Trophoblast cell (in vitro differentiated cells and primary cell): ENCODE data around the gene GUF1.

Experiments used
- DNase-seq, 2 donors: peaks; one replicate each; pipeline ENCODE4 v3.0.0-alpha.2; 2016
- H2AFZ ChIP-seq: 2 replicates; pipeline ENCODE4 v1.6.1; 2013; ENCODE audit warnings: low read length, moderate library complexity, mild to moderate bottlenecking; ENCODE audit not compliant: insufficient read depth, poor library complexity
- H2AK5ac ChIP-seq: 2 replicates; pipeline ENCODE4 v1.6.1; 2013; ENCODE audit warnings: mild to moderate bottlenecking, low read length
- H2BK120ac ChIP-seq: 2 replicates; pipeline ENCODE4 v1.6.1; 2013; ENCODE audit warnings: low read length, mild to moderate bottlenecking, moderate library complexity; ENCODE audit not compliant: insufficient read depth, poor library complexity
- H2BK12ac ChIP-seq: 2 replicates; pipeline ENCODE4 v1.6.1; 2013; ENCODE audit warnings: mild to moderate bottlenecking, low read length, moderate library complexity
- H2BK5ac ChIP-seq: 2 replicates; pipeline ENCODE4 v1.6.1; 2013; ENCODE audit warnings: low read length, low read depth, moderate library complexity, mild to moderate bottlenecking; ENCODE audit not compliant: poor library complexity
- H3K14ac ChIP-seq: 2 replicates; pipeline ENCODE4 v1.6.1; 2013; ENCODE audit warnings: mild to moderate bottlenecking, low read length
- H3K18ac ChIP-seq: 2 replicates; pipeline ENCODE4 v1.6.1; 2013; ENCODE audit warnings: mild to moderate bottlenecking, low read length
- H3K23ac ChIP-seq: 2 replicates; pipeline ENCODE4 v1.6.1; 2013; ENCODE audit warnings: low read length
- H3K27ac ChIP-seq: 2 replicates; pipeline ENCODE4 v1.5.1; 2013; ENCODE audit warnings: low read depth, mild to moderate bottlenecking, inconsistent platforms, low read length, moderate library complexity
- H3K27me3 ChIP-seq: 2 replicates; pipeline ENCODE4 v1.6.1; 2013; ENCODE audit warnings: inconsistent platforms, mild to moderate bottlenecking, low read length, moderate library complexity; ENCODE audit not compliant: insufficient read depth
- H3K36me3 ChIP-seq, 2 experiments: 1 replicate in 1 of 2; 2 replicates in 1 of 2; pipeline ENCODE4 v1.6.1; 2013; ENCODE audit warnings: low read length in 2 of 2, mild to moderate bottlenecking in 2 of 2, moderate library complexity in 1 of 2; ENCODE audit not compliant: insufficient read depth in 2 of 2, control insufficient read depth in 1 of 2
- H3K4ac ChIP-seq: 2 replicates; pipeline ENCODE4 v1.6.1; 2013; ENCODE audit warnings: low read depth, mild to moderate bottlenecking, low read length, moderate library complexity
- H3K4me1 ChIP-seq, 2 experiments: 1 replicate in 1 of 2; 2 replicates in 1 of 2; pipeline ENCODE4 v1.6.1; 2013; ENCODE audit warnings: low read length in 2 of 2, mild to moderate bottlenecking in 2 of 2, moderate library complexity in 1 of 2; ENCODE audit not compliant: insufficient read depth in 2 of 2, control insufficient read depth in 1 of 2
- H3K4me2 ChIP-seq: 2 replicates; pipeline ENCODE4 v1.6.1; 2013; ENCODE audit warnings: inconsistent platforms, mild to moderate bottlenecking, low read length, moderate library complexity
- H3K4me3 ChIP-seq: 2 replicates; pipeline ENCODE4 v1.5.1; 2013; ENCODE audit warnings: mild to moderate bottlenecking, low read depth, low read length, inconsistent platforms
- H3K79me1 ChIP-seq: one replicate; pipeline ENCODE4 v1.6.1; 2013; ENCODE audit warnings: low read length
- H3K79me2 ChIP-seq: 2 replicates; pipeline ENCODE4 v1.6.1; 2013; ENCODE audit warnings: low read length, mild to moderate bottlenecking; ENCODE audit not compliant: control insufficient read depth, insufficient read depth, poor library complexity
- H3K9ac ChIP-seq: 2 replicates; pipeline ENCODE4 v1.6.1; 2013; ENCODE audit warnings: mild to moderate bottlenecking, low read length
- H3K9me3 ChIP-seq: 2 replicates; pipeline ENCODE4 v1.6.1; 2013; ENCODE audit warnings: low read depth, mild to moderate bottlenecking, control low read depth, inconsistent platforms, low read length; ENCODE audit not compliant: insufficient read depth
- H4K12ac ChIP-seq: 2 replicates; pipeline ENCODE4 v1.6.1; 2013; ENCODE audit warnings: low read depth, mild to moderate bottlenecking, low read length, moderate library complexity
- H4K8ac ChIP-seq: 2 replicates; pipeline ENCODE4 v1.6.1; 2013; ENCODE audit warnings: low read depth, mild to moderate bottlenecking, low read length, moderate library complexity
- H4K91ac ChIP-seq: one replicate; pipeline ENCODE4 v1.6.1; 2013; ENCODE audit warnings: low read depth, mild to moderate bottlenecking, low read length, moderate library complexity
- whole genome bisulfite sequencing: extraction: QIAGEN DNeasy Blood & Tissue Kit; methylation state at CpG from one replicate; pipeline ENCODE4 v1.1.7; 2013; ENCODE audit warnings: missing lambda C conversion rate; ENCODE audit not compliant: insufficient read length, insufficient coverage; ENCODE audit errors: extremely low coverage; 5-methylcytosine and 5-hydroxymethylcytosine counted together

Gene GUF1

DNA sequence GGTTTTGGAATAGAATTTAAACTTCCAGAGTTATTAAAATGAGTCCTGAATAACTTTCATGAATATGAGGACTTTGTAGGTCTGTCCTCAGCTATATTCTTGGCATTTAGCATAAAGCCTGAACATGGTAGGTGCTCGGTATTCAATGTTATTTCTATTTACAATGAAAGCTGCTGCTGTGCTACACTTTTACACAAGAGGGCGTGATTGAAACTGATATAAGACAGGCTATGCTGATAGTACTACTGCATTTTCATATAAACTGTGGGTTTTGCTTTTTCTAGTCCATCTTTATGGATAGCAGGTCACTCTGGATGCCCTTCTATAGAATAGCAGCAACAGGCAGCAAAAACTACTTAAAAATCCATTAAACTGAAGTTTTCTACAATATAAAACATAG is 60.4 kb downstream of the GUF1 start:
- H3K36me3 ChIP-seq: no peaks in the 10 kb centered on the region
- no peak overlapping the region for H3K18ac ChIP-seq
- no peak overlapping the region for H4K8ac ChIP-seq
- no peaks in the 10 kb centered on the region for H3K9me3 ChIP-seq
- no peak overlapping the region for H3K4ac ChIP-seq
- no peak overlapping the region for H2BK120ac ChIP-seq
- H3K4me2 ChIP-seq: no peak overlapping the region
- H3K27me3 ChIP-seq: no peaks in the 10 kb centered on the region
- no peak overlapping the region for H2AFZ ChIP-seq
- no peaks in the 10 kb centered on the region for H3K79me2 ChIP-seq
- no peak overlapping the region for H3K23ac ChIP-seq
- no peak overlapping the region for H4K91ac ChIP-seq
- no peak overlapping the region for H2BK12ac ChIP-seq
- H3K79me1 ChIP-seq: no peaks in the 10 kb centered on the region
- no peak overlapping the region for H3K14ac ChIP-seq
- H2AK5ac ChIP-seq: no peak overlapping the region
- H3K9ac ChIP-seq: no peak overlapping the region
- no peak overlapping the region for H2BK5ac ChIP-seq
- no peak overlapping the region for H3K27ac ChIP-seq
- peak in 1 of 2 donors; percentile 15 for DNase-seq
- H3K4me3 ChIP-seq: no peak overlapping the region
- no peak overlapping the region for H4K12ac ChIP-seq
- WGBS: no CpG with 5 or more reads among the region's 2 CpGs
- H3K4me1 ChIP-seq: no peaks in the 10 kb centered on the region

DNA sequence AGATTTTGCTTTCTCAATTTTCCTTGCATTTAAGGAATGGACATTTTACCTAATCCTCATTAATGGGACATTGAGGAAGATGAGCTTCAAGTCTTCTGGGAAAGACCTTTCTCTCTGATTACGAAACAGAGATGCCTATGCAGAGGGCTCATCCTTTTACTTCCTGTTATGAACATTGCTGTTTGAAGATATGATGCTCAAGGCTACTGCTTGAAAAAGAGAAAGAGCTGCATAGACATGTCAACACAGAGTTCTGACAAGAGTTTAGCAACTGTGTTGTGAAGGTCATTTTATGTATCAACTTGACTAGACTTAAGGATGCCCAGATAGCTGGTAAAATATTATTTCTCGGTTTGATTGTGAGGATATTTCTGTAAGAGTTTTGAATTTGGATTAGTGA is 62.0 kb downstream of the GUF1 start:
- Histone ChIP-seq H2BK5ac (no peak overlapping the region), H3K4ac (no peak overlapping the region), H3K9ac (no peak overlapping the region), H4K91ac (no peak overlapping the region), H3K27ac (no peak overlapping the region), H4K12ac (no peak overlapping the region), H3K4me2 (no peak overlapping the region), H3K4me3 (no peak overlapping the region), H3K27me3 (no peaks in the 10 kb centered on the region), H3K36me3 (no peaks in the 10 kb centered on the region), H2BK12ac (no peak overlapping the region), H3K18ac (no peak overlapping the region), H3K23ac (no peak overlapping the region), H2AFZ (no peak overlapping the region), H3K79me1 (no peaks in the 10 kb centered on the region), H3K79me2 (no peaks in the 10 kb centered on the region), H4K8ac (no peak overlapping the region), H2BK120ac (no peak overlapping the region), H3K9me3 (no peaks in the 10 kb centered on the region), H3K14ac (no peak overlapping the region), H3K4me1 (no peaks in the 10 kb centered on the region), H2AK5ac (no peak overlapping the region)
- WGBS: no CpG with 5 or more reads among the region's 2 CpGs
- DNase-seq: no peak
